H9 (cell line): ENCODE measurements around the gene VCP. TPM values are rescaled to one million over a fixed set of nuclear protein-coding genes. Genes with fewer than 3 reads are reported as not detected.

Experiments
- DNase-seq: peaks from one replicate; pipeline ENCODE4 v3.0.0-alpha.2; 2017
- H2AFZ ChIP-seq: one replicate; pipeline ENCODE4 v1.6.1; 2013; ENCODE audit warnings: mild to moderate bottlenecking, low read length, control low read depth, moderate library complexity
- H2AK5ac ChIP-seq: 2 replicates; pipeline ENCODE4 v1.6.1; 2013; ENCODE audit warnings: low read length, control low read depth, mixed read lengths; ENCODE audit not compliant: insufficient read length
- H2BK120ac ChIP-seq: one replicate; pipeline ENCODE4 v1.6.1; 2013; ENCODE audit warnings: low read depth, mild to moderate bottlenecking, low read length, control low read depth, inconsistent platforms; ENCODE audit not compliant: poor library complexity, severe bottlenecking
- H2BK12ac ChIP-seq: 2 replicates; pipeline ENCODE4 v1.6.1; 2013; ENCODE audit warnings: low read length, control low read depth, mixed read lengths, low read depth; ENCODE audit not compliant: insufficient read length
- H2BK15ac ChIP-seq: 2 replicates; pipeline ENCODE4 v1.6.1; 2013; ENCODE audit warnings: low read depth, low read length, control low read depth
- H2BK20ac ChIP-seq: one replicate; pipeline ENCODE4 v1.6.1; 2013; ENCODE audit warnings: low read depth, mild to moderate bottlenecking, low read length, control low read depth, inconsistent platforms; ENCODE audit not compliant: poor library complexity, severe bottlenecking
- H2BK5ac ChIP-seq: 2 replicates; pipeline ENCODE4 v1.6.1; 2013; ENCODE audit warnings: low read length, control low read depth, mixed read lengths; ENCODE audit not compliant: insufficient read length
- H3K14ac ChIP-seq: 2 replicates; pipeline ENCODE4 v1.6.1; 2013; ENCODE audit warnings: low read length, control low read depth; ENCODE audit not compliant: insufficient read depth
- H3K18ac ChIP-seq: 2 replicates; pipeline ENCODE4 v1.6.1; 2013; ENCODE audit warnings: low read depth, mild to moderate bottlenecking, mixed read lengths, low read length, control low read depth; ENCODE audit not compliant: insufficient read length
- H3K23ac ChIP-seq: 2 replicates; pipeline ENCODE4 v1.6.1; 2013; ENCODE audit warnings: low read length, control low read depth, mixed read lengths, low read depth; ENCODE audit not compliant: insufficient read length
- H3K23me2 ChIP-seq: 2 replicates; pipeline ENCODE4 v1.6.1; 2013; ENCODE audit warnings: low read depth, mild to moderate bottlenecking, mixed read lengths, low read length, control low read depth; ENCODE audit not compliant: insufficient read length, poor library complexity, severe bottlenecking
- H3K27ac ChIP-seq: 2 replicates; pipeline ENCODE4 v1.5.1; 2013; ENCODE audit warnings: low read length, control low read depth, mixed read lengths, low read depth; ENCODE audit not compliant: insufficient read length
- H3K27me3 ChIP-seq: 2 replicates; pipeline ENCODE4 v1.6.1; 2013; ENCODE audit warnings: low read length, control low read depth, inconsistent platforms; ENCODE audit not compliant: insufficient read depth
- H3K4ac ChIP-seq: 2 replicates; pipeline ENCODE4 v1.6.1; 2013; ENCODE audit warnings: low read depth, mild to moderate bottlenecking, control low read depth, inconsistent platforms, low read length, moderate library complexity
- H3K4me1 ChIP-seq: 2 replicates; pipeline ENCODE4 v1.6.1; 2013; ENCODE audit warnings: low read length, control low read depth, inconsistent platforms; ENCODE audit not compliant: insufficient read depth
- H3K4me2 ChIP-seq: 2 replicates; pipeline ENCODE4 v1.6.1; 2013; ENCODE audit warnings: low read length, control low read depth, mixed read lengths; ENCODE audit not compliant: insufficient read length, insufficient read depth
- H3K56ac ChIP-seq: 2 replicates; pipeline ENCODE4 v1.6.1; 2013; ENCODE audit warnings: low read depth, mild to moderate bottlenecking, mixed read lengths, low read length, control low read depth; ENCODE audit not compliant: insufficient read length
- H3K79me1 ChIP-seq: 2 replicates; pipeline ENCODE4 v1.6.1; 2013; ENCODE audit warnings: low read depth, mild to moderate bottlenecking, moderate library complexity, low read length, control low read depth, inconsistent platforms; ENCODE audit not compliant: insufficient read depth, poor library complexity, severe bottlenecking
- H3K79me2 ChIP-seq: 2 replicates; pipeline ENCODE4 v1.6.1; 2013; ENCODE audit warnings: low read length, control low read depth, inconsistent platforms; ENCODE audit not compliant: insufficient read depth
- H3K9ac ChIP-seq: 2 replicates; pipeline ENCODE4 v1.6.1; 2013; ENCODE audit warnings: low read length, control low read depth, mixed read lengths; ENCODE audit not compliant: insufficient read length; ENCODE audit errors: extremely low read depth
- H3K9me3 ChIP-seq: one replicate; pipeline ENCODE4 v1.6.1; 2013; ENCODE audit warnings: low read depth, low read length, inconsistent platforms; ENCODE audit not compliant: control insufficient read depth
- H3T11ph ChIP-seq: one replicate; pipeline ENCODE4 v1.6.1; 2013; ENCODE audit warnings: mild to moderate bottlenecking, low read length, control low read depth, inconsistent platforms
- H4K20me1 ChIP-seq: one replicate; pipeline ENCODE4 v1.6.1; 2013; ENCODE audit not compliant: control insufficient read depth, insufficient read length, insufficient read depth
- H4K5ac ChIP-seq: 2 replicates; pipeline ENCODE4 v1.6.1; 2013; ENCODE audit warnings: low read depth, mild to moderate bottlenecking, mixed read lengths, low read length, control low read depth; ENCODE audit not compliant: insufficient read length
- H4K8ac ChIP-seq: replicated peaks from 2 replicates; pipeline ENCODE4 v1.6.1; 2013; ENCODE audit warnings: low read length, control low read depth, mixed read lengths, low read depth; ENCODE audit not compliant: insufficient read length
- H4K91ac ChIP-seq: 2 replicates; pipeline ENCODE4 v1.6.1; 2013; ENCODE audit warnings: low read depth, mild to moderate bottlenecking, moderate library complexity, mixed read lengths, low read length, control low read depth; ENCODE audit not compliant: insufficient read length
- H3K27ac Mint-ChIP-seq, 3 experiments: 2 replicates in 2 of 3; 3 replicates in 1 of 3; pipeline ENCODE4 v1.8.0; 2020 to 2021; ENCODE audit warnings: mixed read lengths in 3 of 3, mild to moderate bottlenecking in 1 of 3, moderate library complexity in 1 of 3
- H3K27me3 Mint-ChIP-seq: 2 replicates; pipeline ENCODE4 v1.8.0; 2021; ENCODE audit warnings: low read depth, mild to moderate bottlenecking, moderate library complexity, mixed read lengths
- H3K36me3 Mint-ChIP-seq, 3 experiments: 2 replicates in 2 of 3; 3 replicates in 1 of 3; pipeline ENCODE4 v1.8.0; 2020 to 2021; ENCODE audit warnings: low read depth in 3 of 3, mixed read lengths in 3 of 3; ENCODE audit not compliant: insufficient read depth in 1 of 3
- H3K4me1 Mint-ChIP-seq, 2 experiments: 2 replicates each; pipeline ENCODE4 v1.8.0; 2020; ENCODE audit warnings: mixed read lengths in 2 of 2
- H3K4me3 Mint-ChIP-seq, 2 experiments: 2 replicates in 1 of 2; 3 replicates in 1 of 2; pipeline ENCODE4 v1.8.0; 2020 to 2021; ENCODE audit warnings: mild to moderate bottlenecking in 2 of 2, mixed read lengths in 2 of 2, moderate library complexity in 1 of 2
- H3K9me3 Mint-ChIP-seq, 2 experiments: 2 replicates in 1 of 2; 3 replicates in 1 of 2; pipeline ENCODE4 v1.8.0; 2020; ENCODE audit warnings: mild to moderate bottlenecking in 2 of 2, mixed read lengths in 2 of 2, moderate library complexity in 1 of 2
- WGBS: extraction: QIAGEN DNeasy Blood & Tissue Kit; methylation state at CpG from one replicate; pipeline ENCODE4 v1.1.7; 2013; ENCODE audit warnings: missing lambda C conversion rate, low lambda C conversion rate, mixed read lengths; ENCODE audit not compliant: insufficient read length; ENCODE audit errors: extremely low coverage; 5-methylcytosine and 5-hydroxymethylcytosine counted together
- total RNA-seq: library from RNA; stranded (reverse); gene quantifications from 2 replicates; pipeline ENCODE4 v1.2.1, GENCODE V29; 2021
- TF ChIP-seq, protein P1 (sequence below): fragments of 200-600 bp; sonication (generic); conservative IDR thresholded peaks from 3 replicates; pipeline ENCODE4 v1.8.0; 2021; ENCODE audit warnings: antibody characterized with exemption, mild to moderate bottlenecking

VCP gene
- total RNA-seq, 1 experiment from 2014 or later: 407 TPM

DNA sequence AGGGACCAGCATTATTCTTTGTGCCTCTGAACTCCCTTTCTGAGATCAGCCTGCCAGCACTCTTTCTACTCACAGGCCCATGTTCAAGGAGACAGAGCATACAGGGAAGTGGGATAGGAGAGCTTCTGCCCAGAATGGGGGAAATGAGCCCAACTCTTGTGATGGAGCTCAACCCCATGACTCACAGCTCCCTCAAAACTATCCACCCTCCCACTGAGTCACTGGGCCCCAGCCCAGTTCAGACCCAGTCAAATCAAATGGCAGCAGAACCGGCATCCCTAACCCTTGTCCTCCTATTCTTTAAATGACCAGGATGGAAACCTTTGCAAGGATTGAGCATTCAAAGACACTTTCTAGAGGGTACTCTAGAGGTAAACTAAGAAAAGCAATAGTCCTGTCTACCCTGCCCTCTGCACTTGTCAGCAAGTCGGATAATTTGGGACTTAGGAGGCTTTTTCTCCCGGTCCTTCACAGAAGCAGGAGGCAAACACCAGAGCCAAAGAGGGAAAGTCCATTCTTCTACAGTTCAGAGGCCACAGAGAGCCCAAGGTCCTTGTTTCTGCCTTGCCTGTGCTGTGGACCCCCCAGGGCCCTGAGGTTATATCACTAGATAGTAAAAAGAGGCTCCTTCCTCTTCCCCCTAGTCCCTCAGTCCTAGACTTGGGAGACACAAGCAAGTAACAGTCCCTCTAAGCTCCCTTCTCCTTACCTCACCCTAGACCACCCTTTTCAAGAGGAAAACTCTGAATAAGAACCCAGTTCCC lies 40.0 kb upstream of the VCP start:
- Histone ChIP-seq H4K91ac (no peak overlapping the region), H2BK12ac (no peak overlapping the region), H4K8ac (no peak overlapping the region), H3K4ac (no peak overlapping the region), H2BK5ac (no peak overlapping the region), H2AK5ac (no peak overlapping the region), H2AFZ (no peak overlapping the region), H3K14ac (no peak overlapping the region), H2BK20ac (no peak overlapping the region), H2BK120ac (no peak overlapping the region), H3K79me2 (no peaks in the 10 kb centered on the region), H3K23ac (no peak overlapping the region), H3T11ph (no peak overlapping the region), H3K4me2 (no peak overlapping the region), H3K56ac (no peak overlapping the region), H3K9ac (no peak overlapping the region), H3K27me3 (no peaks in the 10 kb centered on the region), H3K27ac (no peak overlapping the region), H3K4me1 (peaks cover 2% of the 10 kb centered on the region; the same call in 1 of the 2 replicates), H4K20me1 (no peaks in the 10 kb centered on the region), H2BK15ac (no peak overlapping the region), H3K18ac (no peak overlapping the region), H4K5ac (no peak overlapping the region), H3K9me3 (no peaks in the 10 kb centered on the region), H3K79me1 (no peaks in the 10 kb centered on the region), H3K23me2 (peaks cover 19% of the 10 kb centered on the region)
- peak overlapping the region in 2 of 3 experiments; percentile 2 to 53; a peak in 2 of 7 replicates for H3K27ac Mint-ChIP-seq
- H3K27me3 Mint-ChIP-seq: no peaks in the 10 kb centered on the region
- peak overlapping the region in 1 of 2 experiments; percentile 81; a peak in 3 of 5 replicates for H3K4me3 Mint-ChIP-seq
- DNase-seq: no peak
- H3K4me1 Mint-ChIP-seq: peaks cover 43 to 46% of the 10 kb centered on the region in 2 experiments
- WGBS: no CpG with 5 or more reads among the region's 3 CpGs
- TF ChIP-seq, protein P1, sequence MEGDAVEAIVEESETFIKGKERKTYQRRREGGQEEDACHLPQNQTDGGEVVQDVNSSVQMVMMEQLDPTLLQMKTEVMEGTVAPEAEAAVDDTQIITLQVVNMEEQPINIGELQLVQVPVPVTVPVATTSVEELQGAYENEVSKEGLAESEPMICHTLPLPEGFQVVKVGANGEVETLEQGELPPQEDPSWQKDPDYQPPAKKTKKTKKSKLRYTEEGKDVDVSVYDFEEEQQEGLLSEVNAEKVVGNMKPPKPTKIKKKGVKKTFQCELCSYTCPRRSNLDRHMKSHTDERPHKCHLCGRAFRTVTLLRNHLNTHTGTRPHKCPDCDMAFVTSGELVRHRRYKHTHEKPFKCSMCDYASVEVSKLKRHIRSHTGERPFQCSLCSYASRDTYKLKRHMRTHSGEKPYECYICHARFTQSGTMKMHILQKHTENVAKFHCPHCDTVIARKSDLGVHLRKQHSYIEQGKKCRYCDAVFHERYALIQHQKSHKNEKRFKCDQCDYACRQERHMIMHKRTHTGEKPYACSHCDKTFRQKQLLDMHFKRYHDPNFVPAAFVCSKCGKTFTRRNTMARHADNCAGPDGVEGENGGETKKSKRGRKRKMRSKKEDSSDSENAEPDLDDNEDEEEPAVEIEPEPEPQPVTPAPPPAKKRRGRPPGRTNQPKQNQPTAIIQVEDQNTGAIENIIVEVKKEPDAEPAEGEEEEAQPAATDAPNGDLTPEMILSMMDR: no peak
- H3K36me3 Mint-ChIP-seq: peaks cover 0 to 2% (median 0%) of the 10 kb centered on the region in 3 experiments; a peak in 1 of 7 replicates
- H3K9me3 Mint-ChIP-seq: no peaks in the 10 kb centered on the region
